Fibroblast of skin of scalp (primary cell): ENCODE measurements around the gene ASPG.

ENCODE experiments used
- DNase-seq: peaks from one replicate; pipeline ENCODE4 v3.0.0-alpha.2; 2013

Gene ASPG

GRCh38 chr14:104105822-104106470, 20.4 kb downstream of the ASPG start:
- DNase-seq, result no peak

- no peak for DNase-seq
Measured at GRCh38 chr14:104106471-104106991, 21.0 kb downstream of the ASPG start.

- no peak for DNase-seq
Measured at GRCh38 chr14:104107101-104107581, 21.6 kb downstream of the ASPG start.

- DNase-seq, result no peak
Measured at GRCh38 chr14:104107611-104108569, 22.4 kb downstream of the ASPG start.

GRCh38 chr14:104108570-104109541, 23.4 kb downstream of the ASPG start:
- DNase-seq, result no peak

GRCh38 chr14:104109731-104110361, 24.3 kb downstream of the ASPG start:
- no peak for DNase-seq

- DNase-seq, result no peak
Measured at GRCh38 chr14:104110491-104111209, 25.1 kb downstream of the ASPG start.

GRCh38 chr14:104111301-104112112, 26.0 kb downstream of the ASPG start:
- DNase-seq, result no peak

GRCh38 chr14:104112113-104112505, 26.6 kb downstream of the ASPG start:
- DNase-seq, result no peak

GRCh38 chr14:104112609-104113571, 27.4 kb downstream of the ASPG start:
- DNase-seq, result no peak

- no peak for DNase-seq
Measured at GRCh38 chr14:104113631-104114420, 28.3 kb downstream of the ASPG start.

- DNase-seq, result no peak
Measured at GRCh38 chr14:104114421-104115130, 29.1 kb downstream of the ASPG start.

GRCh38 chr14:104115131-104115600, 29.7 kb downstream of the ASPG start:
- no peak for DNase-seq

- DNase-seq, result no peak
Measured at GRCh38 chr14:104115691-104116287, 30.3 kb downstream of the ASPG start.

GRCh38 chr14:104116288-104116755, 30.8 kb downstream of the ASPG start:
- DNase-seq, result no peak

GRCh38 chr14:104116756-104117340, 31.3 kb downstream of the ASPG start:
- no peak for DNase-seq
